T-helper 9 cell (primary cell): Measurements from ENCODE around the gene ACTR1B.
"Not testable (repeated sequence)": the region's sequence is repeated elsewhere in the genome, so short reads cannot be mapped to it uniquely, and the experiment has no call there.

ENCODE experiments used
- DNase-seq: peaks from one replicate; pipeline ENCODE4 v3.0.0-alpha.2; 2020

Gene ACTR1B

DNA sequence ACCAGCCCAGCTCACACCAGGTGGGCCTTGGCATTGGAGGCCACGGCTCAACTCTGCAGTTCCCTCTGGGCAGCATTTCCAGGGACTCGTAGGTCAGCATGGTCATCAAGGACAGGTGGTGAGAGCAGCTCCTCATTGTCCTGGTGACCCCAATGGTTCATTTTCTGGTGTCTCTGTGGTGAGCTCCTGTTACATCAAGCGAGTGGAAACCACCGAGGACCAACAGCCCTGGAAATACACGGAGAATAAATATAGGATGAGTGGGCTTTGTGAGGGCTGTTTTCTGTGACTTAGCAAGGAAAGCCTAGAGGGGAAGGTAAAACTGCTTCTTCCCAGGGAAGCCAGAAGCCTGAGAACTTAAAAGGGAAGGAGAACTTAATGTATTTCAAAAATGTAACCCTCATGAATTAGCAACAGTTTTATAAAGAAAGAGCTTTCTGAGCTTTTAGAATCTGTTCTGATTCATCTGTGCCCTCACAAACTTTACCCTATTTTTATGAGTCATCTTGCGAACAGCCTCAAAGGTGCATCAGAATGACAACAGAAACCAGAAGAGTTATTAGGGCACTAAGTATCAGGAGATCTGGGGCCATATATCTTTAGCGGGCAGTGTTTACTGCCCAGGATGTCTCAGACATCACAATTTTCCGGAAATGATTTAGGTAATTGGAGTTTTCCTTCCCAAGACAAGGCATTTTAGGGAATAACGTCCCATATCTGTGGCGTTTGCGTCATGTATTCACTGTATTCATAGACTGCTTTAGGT, 24.4 kb upstream of the ACTR1B start:
- no peak for DNase-seq

- not testable (repeated sequence) for DNase-seq
Measured at GRCh38 chr2:97687235-97687634, 23.4 kb upstream of the ACTR1B start.

GRCh38 chr2:97678298-97678697, 14.5 kb upstream of the ACTR1B start:
- no peak for DNase-seq

GRCh38 chr2:97677480-97677879, 13.6 kb upstream of the ACTR1B start:
- DNase-seq = no peak

DNA sequence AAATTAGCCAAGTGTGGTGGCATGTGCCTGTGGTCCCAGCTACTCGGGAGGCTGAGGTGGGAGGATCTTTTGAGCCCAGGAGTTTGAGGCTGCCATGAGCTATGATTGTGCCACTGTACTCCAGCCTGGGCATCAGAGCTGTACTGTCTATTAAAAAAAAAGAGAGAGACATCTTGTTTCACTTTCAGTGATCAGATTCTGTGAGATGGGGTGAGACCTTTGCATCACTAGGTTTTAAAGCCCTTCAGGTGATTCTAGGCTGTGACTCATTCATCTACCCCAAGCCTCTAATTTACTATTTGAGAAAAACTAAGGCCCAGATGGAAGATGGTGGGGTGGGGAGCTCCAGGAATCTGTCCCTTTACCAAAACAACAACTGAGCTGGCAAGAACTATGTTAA, 12.8 kb upstream of the ACTR1B start:
- DNase-seq = no peak

- DNase-seq = no peak
Measured at GRCh38 chr2:97675430-97676113, 11.7 kb upstream of the ACTR1B start.

DNA sequence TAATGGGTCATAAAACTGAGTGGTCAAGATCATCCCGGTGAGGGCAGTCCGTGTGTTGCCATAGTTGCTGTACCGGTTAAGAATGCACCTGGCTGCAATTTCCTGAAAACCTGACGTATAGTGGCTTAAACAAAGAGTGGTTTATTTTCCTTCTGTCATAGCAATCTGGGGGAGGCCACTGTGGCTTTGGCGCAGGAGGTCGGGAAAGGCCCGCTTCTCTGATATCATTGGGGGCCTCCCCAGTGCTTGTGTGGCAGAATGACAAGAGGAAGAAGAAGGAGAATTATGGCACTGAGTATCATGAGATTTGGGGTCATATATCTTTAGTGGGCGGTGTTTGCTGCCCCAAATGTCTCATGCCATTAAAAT, 10.1 kb upstream of the ACTR1B start:
- no peak for DNase-seq

DNA sequence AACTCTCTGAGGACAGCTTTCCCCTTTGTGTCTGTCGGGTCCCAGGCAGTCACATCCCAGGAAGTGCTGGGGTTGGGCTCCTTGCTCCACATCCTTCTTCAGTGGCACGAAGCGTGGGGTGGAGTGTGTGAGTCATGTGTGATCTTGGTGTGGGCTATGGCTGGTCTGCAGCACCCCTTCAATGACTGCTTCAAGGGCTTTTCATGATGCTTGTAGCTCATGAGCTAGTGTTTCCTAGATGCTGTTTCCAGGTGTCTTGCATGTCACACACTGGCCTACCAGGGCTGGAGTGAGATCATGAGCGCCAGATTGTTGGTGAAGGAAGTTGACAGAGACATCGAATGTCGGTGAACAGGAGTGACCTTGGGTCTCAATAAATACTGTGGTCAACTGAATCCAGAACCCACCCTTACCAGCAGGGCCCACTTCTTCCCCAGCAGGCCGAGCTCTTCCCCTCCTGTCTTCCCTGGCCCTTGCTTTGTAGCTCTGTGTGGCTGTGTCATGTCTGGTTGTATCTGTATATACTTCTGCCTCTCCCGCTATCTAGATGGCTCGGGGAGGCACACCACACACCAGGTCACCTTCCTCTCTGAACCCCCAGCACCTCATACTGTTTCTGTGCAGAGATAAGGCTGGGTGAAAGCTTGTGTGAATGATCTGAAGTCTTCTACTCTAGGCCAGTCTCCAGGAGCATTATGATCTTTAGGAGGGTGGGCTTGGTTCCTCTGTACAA, 9.5 kb upstream of the ACTR1B start:
- DNase-seq = no peak

- DNase-seq = not testable (repeated sequence)
Measured at GRCh38 chr2:97672606-97673140, 8.8 kb upstream of the ACTR1B start.

GRCh38 chr2:97671526-97671925, 7.7 kb upstream of the ACTR1B start:
- DNase-seq = no peak

DNA sequence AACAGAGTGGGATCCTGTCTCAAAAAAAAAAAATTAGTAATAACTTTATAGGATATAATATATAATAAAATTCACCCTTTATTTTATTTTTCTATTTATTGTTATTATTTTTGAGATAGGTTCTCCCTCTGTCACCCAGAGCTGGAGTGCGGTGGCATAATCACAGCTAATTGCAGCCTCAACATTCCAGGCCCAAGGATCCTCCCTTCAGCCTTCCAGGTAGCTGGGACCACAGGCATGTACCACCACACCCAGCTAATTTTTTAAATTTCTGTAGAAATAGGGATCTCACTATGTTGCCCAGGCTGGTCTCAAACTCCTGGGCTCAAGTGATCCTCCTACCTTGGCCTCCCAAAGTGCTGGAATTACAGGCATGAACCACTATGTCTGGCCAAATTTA, 6.6 kb upstream of the ACTR1B start:
- DNase-seq = no peak

DNA sequence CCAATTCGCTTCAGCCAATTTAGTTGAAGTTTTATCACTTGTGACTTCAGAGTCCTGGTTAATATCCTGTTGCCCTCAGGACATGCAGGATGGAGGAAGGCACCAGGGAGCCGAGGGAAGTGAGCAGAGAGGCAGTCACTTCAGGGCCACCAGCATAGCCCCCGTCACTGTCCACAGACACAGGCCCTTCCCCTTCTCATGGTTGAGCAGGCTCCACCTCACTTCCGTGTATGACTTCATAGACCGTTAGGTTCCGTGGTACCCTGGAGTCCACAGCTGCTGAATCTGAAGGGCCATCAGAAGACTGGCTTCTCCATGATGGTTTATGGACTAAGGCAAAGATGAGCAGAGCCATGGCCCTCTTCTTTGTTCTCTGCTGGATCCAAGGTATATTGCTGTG, 5.6 kb upstream of the ACTR1B start, which contains the start of gene C2orf92:
Gene C2orf92 (plus strand): TSS at position 266 of the 400 bp plus-strand sequence. CDS start 76 bp downstream, at position 342.
- DNase-seq = no peak

GRCh38 chr2:97664636-97664970, 759 bp upstream of the ACTR1B start:
- DNase-seq = no peak

DNA sequence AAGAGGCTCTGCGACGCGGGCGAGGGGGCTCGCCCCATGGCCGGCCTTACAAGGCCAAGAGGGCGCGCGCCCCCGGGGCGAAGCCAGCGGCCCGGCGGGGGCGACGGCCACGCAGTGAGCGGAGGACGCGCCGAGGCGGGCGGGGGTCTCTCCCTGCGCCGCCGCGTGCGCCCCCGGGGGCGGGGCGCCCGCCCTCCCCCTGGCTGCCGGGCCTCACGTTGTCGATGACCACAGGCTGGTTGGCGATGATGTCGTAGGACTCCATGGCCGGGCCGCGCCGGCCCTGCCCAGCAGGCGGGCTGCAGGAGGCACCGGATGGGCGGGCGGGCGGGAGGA, 250 bp downstream of the ACTR1B start:
- no peak for DNase-seq

DNA sequence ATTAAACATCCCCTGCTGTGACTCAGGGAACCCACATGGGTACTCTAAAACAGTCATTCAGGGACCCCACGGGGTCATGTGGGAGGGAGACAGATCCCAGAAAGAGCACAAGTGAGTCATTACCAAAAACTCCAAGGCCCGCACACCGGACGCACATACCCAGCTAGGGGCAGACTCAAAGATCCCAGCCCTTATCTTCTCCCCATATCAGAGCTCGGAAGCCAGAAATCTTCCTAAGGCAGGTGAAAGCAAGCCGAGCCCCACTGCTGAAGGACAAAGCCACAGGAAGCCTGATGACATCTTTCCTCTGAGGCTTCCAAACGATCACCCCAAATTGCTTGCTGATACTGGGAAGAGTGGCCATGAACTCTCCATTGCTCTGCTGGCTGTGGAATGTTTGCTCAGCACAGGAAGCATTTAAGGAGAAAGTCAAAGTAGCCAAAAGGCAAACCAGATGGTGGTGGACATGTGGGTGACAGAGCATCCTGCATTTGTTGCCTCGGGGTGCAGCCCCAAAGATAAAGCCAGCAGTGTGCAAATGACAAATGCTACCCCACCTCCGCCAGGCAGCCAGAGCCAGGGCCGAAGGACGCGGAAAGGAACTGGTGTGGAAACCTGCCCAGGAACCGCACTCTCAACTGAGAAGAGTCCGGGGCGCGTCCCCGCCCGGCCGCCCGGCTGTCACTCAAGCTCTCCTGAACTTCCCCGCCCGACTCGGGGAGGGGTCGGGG, 784 bp downstream of the ACTR1B start:
- peak; percentile 54 for DNase-seq

DNA sequence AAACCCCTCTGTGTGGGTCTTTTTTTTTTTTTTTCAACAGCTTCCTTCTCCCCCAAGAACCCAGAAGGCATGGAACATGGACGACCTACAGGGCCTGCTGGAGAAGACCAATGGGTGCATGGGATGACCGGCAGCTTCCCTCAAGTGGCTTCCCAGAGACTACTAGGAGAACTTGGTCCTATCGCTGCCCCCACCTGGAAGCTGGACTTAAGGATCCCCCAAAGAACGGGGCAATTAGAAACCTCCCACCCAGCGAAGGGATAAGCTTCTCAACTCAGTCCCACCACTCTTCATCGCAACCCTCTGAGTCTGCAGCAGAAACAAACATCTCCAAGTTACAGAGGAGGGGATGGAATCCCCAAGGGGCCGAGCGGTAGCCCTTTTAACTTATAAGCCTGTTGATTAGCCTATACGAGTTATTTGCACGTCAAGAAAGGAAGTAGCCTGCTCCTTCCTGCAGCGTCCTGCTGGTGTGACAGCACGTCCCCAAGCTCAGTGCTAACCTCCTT, 1.4 kb downstream of the ACTR1B start:
- DNase-seq = no peak

GRCh38 chr2:97661927-97662326, 1.9 kb downstream of the ACTR1B start:
- DNase-seq = no peak

DNA sequence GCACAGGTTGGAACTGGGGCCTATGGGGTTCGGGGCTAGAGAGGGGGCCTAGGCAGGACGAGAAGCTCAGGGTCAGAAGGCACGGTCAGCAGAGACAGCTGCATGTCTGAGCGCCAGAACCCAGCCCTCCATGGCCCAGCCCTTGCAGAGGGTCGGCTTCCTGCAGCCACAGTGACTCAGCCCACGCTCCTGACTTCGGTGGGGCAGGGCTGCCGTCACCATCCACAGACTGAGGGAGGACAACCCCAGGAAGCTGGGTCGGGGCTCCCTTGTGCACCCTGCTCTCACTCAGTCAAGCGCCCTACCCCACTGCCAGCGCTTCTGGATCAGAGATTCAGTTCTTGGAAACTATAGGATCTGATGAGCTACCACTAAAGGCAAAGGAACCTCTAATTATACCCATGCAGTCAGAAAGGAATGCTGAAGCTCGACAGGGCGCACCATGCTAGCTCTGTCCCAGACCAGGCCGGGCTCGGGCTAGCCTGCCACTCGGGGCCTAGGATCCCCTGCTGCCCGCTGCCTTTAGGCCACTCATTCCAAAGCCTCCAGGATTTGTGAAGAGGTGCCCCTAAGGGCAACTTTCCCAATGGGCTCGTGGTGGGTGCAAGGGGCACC, 3.0 kb downstream of the ACTR1B start:
- DNase-seq = no peak

- no peak for DNase-seq
Measured at GRCh38 chr2:97660044-97660774, 3.6 kb downstream of the ACTR1B start.

DNA sequence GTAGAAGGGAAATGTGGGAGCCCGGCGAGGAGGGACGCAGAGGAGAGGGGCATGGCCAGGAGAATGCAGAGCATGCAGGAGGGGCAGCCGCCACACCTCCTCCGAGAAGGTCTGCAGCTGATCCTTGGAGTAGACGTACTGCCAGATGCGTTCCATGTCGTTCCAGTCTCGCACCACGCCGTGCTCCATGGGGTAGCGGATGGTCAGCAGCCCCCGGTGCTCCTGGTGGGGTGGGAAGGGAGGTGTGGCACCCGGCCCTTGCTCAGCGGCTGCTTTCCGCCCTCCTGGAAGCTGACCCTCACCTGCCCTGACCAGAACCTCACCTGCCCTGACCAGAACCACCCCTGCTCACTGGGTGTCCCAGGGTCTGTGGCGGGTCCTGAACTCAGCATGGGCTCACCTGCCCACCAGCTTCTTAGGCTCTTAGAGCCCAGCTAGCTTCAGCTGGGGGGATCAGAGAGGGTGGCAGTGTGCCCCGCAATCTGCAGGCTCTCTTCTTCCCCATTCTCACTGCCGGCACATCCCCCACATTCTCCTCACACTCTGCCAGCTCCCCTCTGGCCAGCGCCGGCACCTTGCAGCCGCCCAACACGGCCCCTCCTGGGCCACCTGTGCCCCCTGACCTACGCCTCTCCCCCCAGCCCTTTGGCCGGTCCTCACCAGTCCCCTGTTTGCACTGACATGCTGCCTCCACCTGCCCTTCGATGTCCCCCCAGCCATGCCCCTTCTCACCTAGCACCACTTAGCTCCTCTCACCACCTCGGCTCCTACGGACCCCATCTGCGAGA, 4.4 kb downstream of the ACTR1B start:
- DNase-seq = no peak

- DNase-seq = no peak
Measured at GRCh38 chr2:97658691-97659157, 5.1 kb downstream of the ACTR1B start.
